ENCODE data around the gene CMC2.

CMC2 gene

GRCh38 chr16:80964351-80964750, 42.3 kb downstream of the CMC2 start:
- no peaks in the 10 kb centered on the region for H3K9me3 ChIP-seq (ENCODE audit: low read depth, low read length)
- TF ChIP-seq FOXP2 (optimal IDR thresholded peaks at IDR 0.05; ENCODE audit: control extremely low read depth, extremely low read length, insufficient read depth) = no peak
- no peak for TF ChIP-seq POLR2AphosphoS5 (IDR thresholded peaks at IDR 0.05; ENCODE audit: borderline replicate concordance, low read depth, low read length)
- no peak for TF ChIP-seq EZH2 (IDR thresholded peaks at IDR 0.05)
- no peak overlapping the region for H3K27ac ChIP-seq
- no peak overlapping the region for H3K4me3 ChIP-seq
- no peak overlapping the region for H3K9ac ChIP-seq (ENCODE audit: insufficient read length)
- no peak for DNase-seq (ENCODE audit: low read depth, low spot score)
- no peaks in the 10 kb centered on the region for H3K36me3 ChIP-seq (ENCODE audit: insufficient read depth, low read length)

- H3K36me3 ChIP-seq (ENCODE audit: insufficient read depth, low read length) = no peaks in the 10 kb centered on the region
- no peak overlapping the region for H3K4me3 ChIP-seq
- H3K9me3 ChIP-seq (ENCODE audit: low read depth, low read length) = no peaks in the 10 kb centered on the region
- no peak overlapping the region for H3K9ac ChIP-seq (ENCODE audit: insufficient read length)
- TF ChIP-seq EZH2 (IDR thresholded peaks at IDR 0.05) (no peak), POLR2AphosphoS5 (IDR thresholded peaks at IDR 0.05; ENCODE audit: borderline replicate concordance, low read depth, low read length) (no peak), FOXP2 (optimal IDR thresholded peaks at IDR 0.05; ENCODE audit: control extremely low read depth, extremely low read length, insufficient read depth) (no peak)
- no peak for DNase-seq (ENCODE audit: low read depth, low spot score)
- H3K27ac ChIP-seq = no peak overlapping the region
Measured at GRCh38 chr16:80962879-80963278, 43.8 kb downstream of the CMC2 start.

DNA sequence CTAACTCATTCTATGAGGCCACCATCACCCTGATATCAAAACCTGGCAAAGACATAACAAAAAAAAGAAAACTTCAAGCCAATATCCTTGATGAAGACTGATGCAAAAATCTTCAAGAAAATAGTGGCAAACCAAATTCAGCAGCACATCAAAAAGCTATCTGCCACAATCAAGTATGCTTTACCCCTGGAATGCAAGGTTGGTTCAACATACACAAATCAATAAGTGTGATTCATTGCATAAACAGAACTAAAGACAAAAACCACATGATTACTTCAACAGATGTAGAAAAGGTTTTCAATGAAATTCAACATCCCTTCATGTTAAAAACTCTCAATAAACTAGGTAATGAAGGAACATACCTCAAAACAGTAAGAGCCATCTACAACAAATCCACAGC, 48.4 kb downstream of the CMC2 start:
- Histone ChIP-seq H3K9me3 (ENCODE audit: low read depth, low read length) (no peaks in the 10 kb centered on the region), H3K9ac (ENCODE audit: insufficient read length) (no peak overlapping the region), H3K36me3 (ENCODE audit: insufficient read depth, low read length) (no peaks in the 10 kb centered on the region), H3K27ac (no peak overlapping the region), H3K4me3 (no peak overlapping the region)
- TF ChIP-seq EZH2 (IDR thresholded peaks at IDR 0.05) (no peak), FOXP2 (optimal IDR thresholded peaks at IDR 0.05; ENCODE audit: control extremely low read depth, extremely low read length, insufficient read depth) (no peak), POLR2AphosphoS5 (IDR thresholded peaks at IDR 0.05; ENCODE audit: borderline replicate concordance, low read depth, low read length) (no peak)
- DNase-seq (ENCODE audit: low read depth, low spot score) = no peak

GRCh38 chr16:80954985-80955384, 51.7 kb downstream of the CMC2 start:
- DNase-seq (ENCODE audit: low read depth, low spot score) = no peak
- TF ChIP-seq POLR2AphosphoS5 (IDR thresholded peaks at IDR 0.05; ENCODE audit: borderline replicate concordance, low read depth, low read length) (no peak), EZH2 (IDR thresholded peaks at IDR 0.05) (no peak), FOXP2 (optimal IDR thresholded peaks at IDR 0.05; ENCODE audit: control extremely low read depth, extremely low read length, insufficient read depth) (no peak)
- H3K27ac ChIP-seq = no peak overlapping the region
- no peak overlapping the region for H3K4me3 ChIP-seq
- H3K36me3 ChIP-seq (ENCODE audit: insufficient read depth, low read length) = no peaks in the 10 kb centered on the region
- no peak overlapping the region for H3K9ac ChIP-seq (ENCODE audit: insufficient read length)
- no peaks in the 10 kb centered on the region for H3K9me3 ChIP-seq (ENCODE audit: low read depth, low read length)

- no peak for DNase-seq (ENCODE audit: low read depth, low spot score)
- no peak overlapping the region for H3K27ac ChIP-seq
- no peak overlapping the region for H3K9ac ChIP-seq (ENCODE audit: insufficient read length)
- TF ChIP-seq EZH2 (IDR thresholded peaks at IDR 0.05) (no peak), POLR2AphosphoS5 (IDR thresholded peaks at IDR 0.05; ENCODE audit: borderline replicate concordance, low read depth, low read length) (no peak), FOXP2 (optimal IDR thresholded peaks at IDR 0.05; ENCODE audit: control extremely low read depth, extremely low read length, insufficient read depth) (no peak)
- H3K4me3 ChIP-seq = no peak overlapping the region
- H3K9me3 ChIP-seq (ENCODE audit: low read depth, low read length) = no peaks in the 10 kb centered on the region
- H3K36me3 ChIP-seq (ENCODE audit: insufficient read depth, low read length) = no peaks in the 10 kb centered on the region
Measured at GRCh38 chr16:80948886-80949493, 57.7 kb downstream of the CMC2 start.

DNA sequence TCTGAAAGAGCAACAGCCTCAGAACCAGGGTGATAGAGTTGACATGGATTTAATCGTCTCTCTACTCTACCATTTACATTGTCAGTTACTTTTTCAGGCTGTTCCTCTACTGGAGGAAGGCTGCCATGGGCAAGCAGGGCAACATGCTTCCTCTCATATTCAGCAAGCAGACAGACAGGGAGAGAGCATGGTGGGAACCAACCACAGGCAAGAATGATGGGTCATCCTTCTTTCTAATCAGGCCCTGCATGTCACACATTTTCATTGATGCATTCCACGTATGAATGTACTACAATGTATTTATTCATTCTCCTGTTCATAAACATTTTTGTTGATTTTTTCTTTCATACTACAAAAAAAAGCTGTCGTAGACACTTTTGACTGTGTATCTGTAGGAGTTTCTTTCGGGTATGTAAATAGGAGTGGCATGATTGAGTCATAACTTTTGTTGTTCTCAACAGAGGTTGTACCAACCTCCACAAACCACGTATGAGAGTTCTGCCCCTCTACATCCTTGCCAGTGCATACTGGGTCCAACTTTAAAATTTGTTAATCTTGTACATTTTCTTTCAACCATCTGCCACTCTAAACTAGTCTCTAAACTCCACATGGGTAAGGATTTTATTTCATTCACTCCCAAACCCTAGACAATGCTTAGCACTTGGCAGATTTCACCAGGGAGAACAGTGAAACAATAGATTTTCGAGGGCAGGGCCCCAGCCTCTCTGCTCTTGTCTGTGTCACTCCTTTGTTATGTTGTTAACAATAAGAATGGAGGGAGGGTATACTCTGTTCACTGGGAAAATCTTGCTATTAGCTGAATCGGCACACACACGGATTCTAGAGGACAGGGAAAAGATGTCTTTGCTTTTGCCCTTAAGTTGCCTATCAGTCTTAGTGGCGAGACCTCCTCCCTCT, 58.7 kb downstream of the CMC2 start:
- no peak for DNase-seq (ENCODE audit: low read depth, low spot score)
- Histone ChIP-seq H3K9ac (ENCODE audit: insufficient read length) (no peak overlapping the region), H3K27ac (no peak overlapping the region), H3K36me3 (ENCODE audit: insufficient read depth, low read length) (no peaks in the 10 kb centered on the region), H3K4me3 (no peak overlapping the region), H3K9me3 (ENCODE audit: low read depth, low read length) (no peaks in the 10 kb centered on the region)
- TF ChIP-seq POLR2AphosphoS5 (IDR thresholded peaks at IDR 0.05; ENCODE audit: borderline replicate concordance, low read depth, low read length) (no peak), EZH2 (IDR thresholded peaks at IDR 0.05) (no peak), FOXP2 (optimal IDR thresholded peaks at IDR 0.05; ENCODE audit: control extremely low read depth, extremely low read length, insufficient read depth) (no peak)

GRCh38 chr16:80947239-80947638, 59.4 kb downstream of the CMC2 start:
- Histone ChIP-seq H3K9me3 (ENCODE audit: low read depth, low read length) (no peaks in the 10 kb centered on the region), H3K36me3 (ENCODE audit: insufficient read depth, low read length) (no peaks in the 10 kb centered on the region), H3K9ac (ENCODE audit: insufficient read length) (no peak overlapping the region), H3K27ac (no peak overlapping the region), H3K4me3 (no peak overlapping the region)
- DNase-seq (ENCODE audit: low read depth, low spot score) = no peak
- TF ChIP-seq EZH2 (IDR thresholded peaks at IDR 0.05) = no peak
- TF ChIP-seq FOXP2 (optimal IDR thresholded peaks at IDR 0.05; ENCODE audit: control extremely low read depth, extremely low read length, insufficient read depth) = no peak
- no peak for TF ChIP-seq POLR2AphosphoS5 (IDR thresholded peaks at IDR 0.05; ENCODE audit: borderline replicate concordance, low read depth, low read length)

DNA sequence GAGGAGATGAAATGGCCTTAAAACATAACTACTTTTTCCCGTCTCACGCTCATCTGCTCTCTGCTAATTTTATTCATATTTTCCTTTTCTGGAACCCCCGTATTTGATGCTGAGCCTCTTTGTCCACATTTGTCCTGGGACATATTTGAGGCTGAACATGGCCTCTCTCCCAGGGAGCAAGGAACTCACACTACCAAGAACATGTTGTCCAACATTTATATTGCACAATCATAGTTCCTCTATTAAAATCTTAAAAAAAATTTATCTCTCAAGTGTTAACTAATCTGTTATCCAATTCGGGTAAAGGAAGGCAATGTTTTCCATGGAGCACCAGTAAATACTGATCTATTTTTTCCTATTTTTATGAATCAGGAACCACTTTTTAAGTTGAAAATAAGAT, 60.2 kb downstream of the CMC2 start:
- H3K9ac ChIP-seq (ENCODE audit: insufficient read length) = no peak overlapping the region
- no peak for DNase-seq (ENCODE audit: low read depth, low spot score)
- no peak overlapping the region for H3K4me3 ChIP-seq
- no peaks in the 10 kb centered on the region for H3K36me3 ChIP-seq (ENCODE audit: insufficient read depth, low read length)
- H3K9me3 ChIP-seq (ENCODE audit: low read depth, low read length) = no peaks in the 10 kb centered on the region
- no peak overlapping the region for H3K27ac ChIP-seq
- TF ChIP-seq FOXP2 (optimal IDR thresholded peaks at IDR 0.05; ENCODE audit: control extremely low read depth, extremely low read length, insufficient read depth) (no peak), EZH2 (IDR thresholded peaks at IDR 0.05) (no peak), POLR2AphosphoS5 (IDR thresholded peaks at IDR 0.05; ENCODE audit: borderline replicate concordance, low read depth, low read length) (no peak)
